Panc1 (cell line): ENCODE data around the gene ADRB1. TPM values are rescaled to one million over a fixed set of nuclear protein-coding genes. Genes with fewer than 3 reads are reported as not detected.

ENCODE experiments used
- ATAC-seq: fragments of 200-7000 bp; cut with Tn5 transposase; 2 replicates; pipeline ENCODE4 v1.9.1; 2020; ENCODE audit warnings: mild to moderate bottlenecking, moderate library complexity
- BruUV-seq: library from RNA; stranded (reverse); fragments of 400-500 nt; replicated peaks from 2 replicates; lab custom pipeline; 2021; lab: Mats Ljungman, UMichigan
- CTCF ChIA-PET: fragments of 300-600 bp; sonication (Branson Sonifier 250); formaldehyde crosslinking; loops from one replicate; lab custom pipeline; 2022; ENCODE audit warnings: antibody characterized with exemption; lab: Charles Lee
- POLR2A ChIA-PET: fragments of 300-600 bp; sonication (Branson Sonifier 250); formaldehyde crosslinking; loops from one replicate; lab custom pipeline; 2022; ENCODE audit warnings: antibody characterized with exemption; lab: Charles Lee
- DNase-seq: peaks from one replicate; pipeline ENCODE4 v3.0.0-alpha.2; 2010; ENCODE audit warnings: low read depth, low spot score
- H3K27ac ChIP-seq: 2 replicates; pipeline ENCODE4 v1.5.1; 2011; ENCODE audit warnings: mild to moderate bottlenecking, low read length, inconsistent platforms
- H3K27me3 ChIP-seq: fragments of 200-500 bp; sonication (Bioruptor generic); 2 replicates; pipeline ENCODE4 v1.6.0; 2014; ENCODE audit warnings: low read length, inconsistent platforms; ENCODE audit not compliant: control insufficient read depth, insufficient read depth
- H3K36me3 ChIP-seq: fragments of 200-500 bp; sonication (Bioruptor generic); 2 replicates; pipeline ENCODE4 v1.5.1; 2014; ENCODE audit warnings: inconsistent platforms, mild to moderate bottlenecking, low read length, moderate library complexity; ENCODE audit not compliant: control insufficient read depth, insufficient read depth
- H3K4me1 ChIP-seq: 2 replicates; pipeline ENCODE4 v1.5.1; 2011; ENCODE audit warnings: inconsistent platforms, mild to moderate bottlenecking, low read length, moderate library complexity; ENCODE audit not compliant: control insufficient read depth, insufficient read depth
- H3K4me3 ChIP-seq, 2 experiments: 2 replicates each; pipeline ENCODE4 v1.5.1; 2011 to 2012; ENCODE audit warnings: low read depth in 2 of 2, low read length in 2 of 2, mild to moderate bottlenecking in 2 of 2, inconsistent platforms in 1 of 2, moderate library complexity in 1 of 2
- H3K9me3 ChIP-seq: fragments of 200-500 bp; sonication (Bioruptor generic); 2 replicates; pipeline ENCODE4 v1.5.1; 2014; ENCODE audit warnings: low read depth, mild to moderate bottlenecking, inconsistent platforms, low read length, moderate library complexity; ENCODE audit not compliant: control insufficient read depth, insufficient read depth
- CTCF ChIP-seq: fragments of 450-650 bp; IDR thresholded peaks from 2 replicates; pipeline ENCODE4 v1.5.1; 2017; ENCODE audit warnings: mild to moderate bottlenecking
- POLR2AphosphoS5 ChIP-seq: IDR thresholded peaks from 2 replicates; pipeline ENCODE4 v1.6.1; 2012; ENCODE audit warnings: mild to moderate bottlenecking, low read depth, low read length, moderate library complexity
- REST ChIP-seq, 2 experiments: IDR thresholded peaks; 2 replicates each; pipeline ENCODE4 v1.6.1; 2011 to 2012; ENCODE audit warnings: low read depth in 2 of 2, control low read depth in 1 of 2, low read length in 1 of 2, mild to moderate bottlenecking in 1 of 2, moderate library complexity in 1 of 2; ENCODE audit not compliant: insufficient read depth in 1 of 2
- SIN3A ChIP-seq: IDR thresholded peaks from 2 replicates; pipeline ENCODE4 v1.6.1; 2012; ENCODE audit warnings: low read depth, mild to moderate bottlenecking, low read length, moderate library complexity, borderline replicate concordance; ENCODE audit not compliant: insufficient read depth
- TCF7L2 ChIP-seq: IDR thresholded peaks from 2 replicates; pipeline ENCODE4 v1.6.1; 2011; ENCODE audit warnings: mild to moderate bottlenecking, low read depth, low read length, inconsistent platforms
- in situ Hi-C: cut with HindIII; loops from 2 replicates; pipeline ENCODE4 v1.10.0; 2016; ENCODE audit warnings: low sequenced_read_pairs, low pct_unique_long_range_greater_than_20kb
- intact Hi-C: fragments of 100-400 bp; cut with micrococcal nuclease; formaldehyde crosslinking; loops from one replicate; pipeline ENCODE4 v1.10.0; 2022; ENCODE audit not compliant: unreplicated experiment
- total RNA-seq: library from RNA; stranded (reverse); gene quantifications from one replicate; pipeline ENCODE4 v1.2.1, GENCODE V29; 2021; ENCODE audit not compliant: unreplicated experiment

The ADRB1 gene
- total RNA-seq, 1 experiment from 2014 or later: 12.9 TPM

- no peaks in the 10 kb centered on the region for H3K9me3 ChIP-seq
- ChIA-PET CTCF (no interaction called here), POLR2A (no interaction called here)
- no peak for TF ChIP-seq POLR2AphosphoS5
- TF ChIP-seq REST (IDR thresholded peaks at IDR 0.05; ENCODE audit: insufficient read depth in 1 of 2, low read depth in 2 of 2, low read length in 1 of 2): no peak
- TF ChIP-seq TCF7L2: no peak
- TF ChIP-seq CTCF: no peak
- no peak for TF ChIP-seq SIN3A
- in situ Hi-C loops: no loop called here
- DNase-seq (no peak), ATAC-seq (no peak)
- no peaks in the 10 kb centered on the region for H3K36me3 ChIP-seq
- intact Hi-C loops: no loop called here
- no peak overlapping the region for H3K4me3 ChIP-seq
- no peaks in the 10 kb centered on the region for H3K27me3 ChIP-seq
- H3K27ac ChIP-seq: peak overlapping the region; percentile 91
- BruUV-seq: no TSS peak
- H3K4me1 ChIP-seq: peaks cover 27% of the 10 kb centered on the region
These were observed 15.7 kb upstream of the ADRB1 start for GRCh38 chr10:114027951-114028350.

- in situ Hi-C loops: no loop called here
- Histone ChIP-seq H3K27ac (peak overlapping the region; percentile 91), H3K9me3 (no peaks in the 10 kb centered on the region), H3K4me3 (no peak overlapping the region), H3K36me3 (no peaks in the 10 kb centered on the region), H3K27me3 (no peaks in the 10 kb centered on the region), H3K4me1 (peaks cover 27% of the 10 kb centered on the region)
- ChIA-PET CTCF (no interaction called here), POLR2A (no interaction called here)
- no TSS peak for BruUV-seq
- TF ChIP-seq SIN3A: no peak
- TF ChIP-seq REST (IDR thresholded peaks at IDR 0.05; ENCODE audit: insufficient read depth in 1 of 2, low read depth in 2 of 2, low read length in 1 of 2): no peak
- TF ChIP-seq POLR2AphosphoS5: no peak
- no peak for TF ChIP-seq CTCF
- no peak for TF ChIP-seq TCF7L2
- no peak for DNase-seq
- intact Hi-C loops: no loop called here
- ATAC-seq: no peak
These were observed 15.2 kb upstream of the ADRB1 start for GRCh38 chr10:114028425-114028824.
